ENCODE results near the gene DPF1.

The DPF1 gene

DNA sequence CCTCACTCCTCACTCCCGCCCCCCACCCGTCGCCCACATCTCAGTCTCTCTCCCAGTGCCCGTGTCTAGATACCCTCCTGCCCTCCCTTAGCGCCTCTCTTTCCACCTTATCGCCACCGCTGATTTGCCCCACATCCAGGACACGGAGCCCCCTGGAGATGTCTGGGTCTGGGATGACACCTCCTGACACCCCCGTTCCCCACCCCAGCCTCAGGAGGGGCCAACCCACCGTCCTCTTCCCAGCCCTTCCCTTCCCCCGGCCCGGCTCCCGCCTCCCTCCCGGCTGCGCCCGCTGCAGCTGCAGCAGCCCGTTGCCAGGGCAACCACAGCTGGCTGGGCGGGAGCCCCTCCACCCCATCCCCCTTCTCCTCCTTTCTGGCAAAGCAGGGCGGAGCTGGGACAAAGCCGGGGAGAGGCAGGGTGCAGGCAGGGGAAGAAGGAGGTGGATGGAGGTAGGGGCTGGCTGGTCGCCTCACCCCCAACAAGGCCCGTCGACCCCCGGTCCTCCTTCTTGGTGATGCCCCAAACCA, 13.5 kb downstream of the DPF1 start:
- H3K4me3 ChIP-seq (ENCODE audit: low read depth, low read length): no peak overlapping the region
- TF ChIP-seq, protein P1, sequence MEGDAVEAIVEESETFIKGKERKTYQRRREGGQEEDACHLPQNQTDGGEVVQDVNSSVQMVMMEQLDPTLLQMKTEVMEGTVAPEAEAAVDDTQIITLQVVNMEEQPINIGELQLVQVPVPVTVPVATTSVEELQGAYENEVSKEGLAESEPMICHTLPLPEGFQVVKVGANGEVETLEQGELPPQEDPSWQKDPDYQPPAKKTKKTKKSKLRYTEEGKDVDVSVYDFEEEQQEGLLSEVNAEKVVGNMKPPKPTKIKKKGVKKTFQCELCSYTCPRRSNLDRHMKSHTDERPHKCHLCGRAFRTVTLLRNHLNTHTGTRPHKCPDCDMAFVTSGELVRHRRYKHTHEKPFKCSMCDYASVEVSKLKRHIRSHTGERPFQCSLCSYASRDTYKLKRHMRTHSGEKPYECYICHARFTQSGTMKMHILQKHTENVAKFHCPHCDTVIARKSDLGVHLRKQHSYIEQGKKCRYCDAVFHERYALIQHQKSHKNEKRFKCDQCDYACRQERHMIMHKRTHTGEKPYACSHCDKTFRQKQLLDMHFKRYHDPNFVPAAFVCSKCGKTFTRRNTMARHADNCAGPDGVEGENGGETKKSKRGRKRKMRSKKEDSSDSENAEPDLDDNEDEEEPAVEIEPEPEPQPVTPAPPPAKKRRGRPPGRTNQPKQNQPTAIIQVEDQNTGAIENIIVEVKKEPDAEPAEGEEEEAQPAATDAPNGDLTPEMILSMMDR (conservative IDR thresholded peaks at IDR 0.05; ENCODE audit: low read depth, low read length): no peak
- peak; percentile 23 for DNase-seq (ENCODE audit: low read depth)

DNA sequence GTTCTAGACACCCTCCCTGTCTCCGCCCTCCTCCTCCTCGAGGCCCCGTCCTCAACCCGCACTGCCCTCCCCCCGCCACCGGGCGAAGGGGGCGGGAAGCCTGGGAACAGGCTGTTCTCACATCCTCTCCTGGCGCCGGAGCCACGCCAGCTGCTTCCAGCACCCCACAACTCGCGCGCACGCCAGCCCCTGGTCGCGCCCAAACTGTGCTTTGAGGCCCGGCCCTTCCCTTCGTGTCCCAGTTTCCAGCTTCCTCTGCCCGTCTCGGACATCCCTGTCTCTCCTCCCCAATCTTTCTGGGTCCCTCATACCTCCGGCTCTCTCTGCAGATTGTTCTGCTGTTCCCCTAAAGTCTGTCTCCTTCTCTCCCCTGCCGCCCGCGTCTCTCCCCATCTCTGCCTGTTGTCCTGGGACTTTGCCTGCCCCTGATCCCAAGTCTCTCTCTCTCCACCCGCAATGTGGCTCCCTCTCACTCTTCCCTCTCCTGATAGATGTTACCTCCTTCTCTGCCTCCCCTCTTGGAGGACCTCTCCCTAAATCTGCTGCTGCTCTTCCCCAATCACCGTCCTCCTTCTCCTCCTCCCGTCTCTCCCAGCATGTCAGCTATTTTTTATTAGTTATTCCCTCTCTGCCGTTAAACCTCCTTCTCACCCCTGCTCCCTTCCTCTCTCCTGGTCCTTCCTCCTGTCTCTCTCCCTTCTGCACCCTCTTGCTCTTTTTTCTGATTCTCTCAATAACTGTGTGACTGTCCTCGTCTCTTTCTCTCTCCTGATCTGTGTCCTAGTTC, 14.2 kb downstream of the DPF1 start:
- TF ChIP-seq, protein P1 (conservative IDR thresholded peaks at IDR 0.05; ENCODE audit: low read depth, low read length): no peak
- peak overlapping the region; percentile 37 for H3K4me3 ChIP-seq (ENCODE audit: low read depth, low read length)
- DNase-seq (ENCODE audit: low read depth): peak; percentile 27

DNA sequence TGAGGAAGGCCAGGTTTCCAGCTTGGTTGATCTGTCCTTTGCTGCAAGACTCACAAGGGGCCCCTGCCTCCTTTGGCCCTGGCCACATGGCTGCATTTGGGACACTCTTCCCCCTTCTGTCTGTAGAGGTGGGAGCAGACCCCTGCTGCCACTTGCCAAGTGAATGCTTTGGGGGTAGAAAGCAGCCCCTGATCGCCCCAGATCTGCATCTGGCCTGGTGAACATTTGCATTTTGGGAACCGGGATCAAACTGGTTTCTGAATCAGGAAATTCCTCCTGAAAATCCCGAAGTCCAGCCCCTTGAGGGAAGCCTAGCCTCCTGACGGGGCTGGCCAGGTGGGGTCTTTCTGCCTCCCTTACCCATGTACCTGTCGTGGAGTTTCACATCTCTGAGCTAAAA, 14.9 kb downstream of the DPF1 start:
- no peak for DNase-seq (ENCODE audit: low read depth)
- TF ChIP-seq, protein P1 (conservative IDR thresholded peaks at IDR 0.05; ENCODE audit: low read depth, low read length): no peak
- no peak overlapping the region for H3K4me3 ChIP-seq (ENCODE audit: low read depth, low read length)

DNA sequence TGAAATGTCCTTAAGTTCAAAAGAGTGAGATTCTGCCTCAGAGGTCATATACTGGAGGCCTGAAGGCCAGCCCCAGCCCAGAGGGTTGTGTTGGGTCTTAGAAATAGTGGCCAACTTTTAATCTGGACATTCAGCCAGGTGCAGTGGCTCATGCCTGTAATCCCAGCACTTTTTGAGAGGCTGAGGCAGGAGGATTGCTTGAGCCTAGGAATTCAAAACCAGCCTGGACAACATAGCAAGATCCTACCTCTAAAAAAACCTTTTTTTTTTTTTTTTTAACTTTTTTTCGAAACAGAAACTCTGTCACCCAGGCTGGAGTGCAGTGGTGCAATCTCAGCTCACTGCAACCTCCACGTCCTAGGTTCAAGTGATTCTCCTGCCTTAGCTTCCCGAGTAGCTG, 15.5 kb downstream of the DPF1 start:
- DNase-seq (ENCODE audit: low read depth): no peak
- TF ChIP-seq, protein P1 (conservative IDR thresholded peaks at IDR 0.05; ENCODE audit: low read depth, low read length): no peak
- no peak overlapping the region for H3K4me3 ChIP-seq (ENCODE audit: low read depth, low read length)

DNA sequence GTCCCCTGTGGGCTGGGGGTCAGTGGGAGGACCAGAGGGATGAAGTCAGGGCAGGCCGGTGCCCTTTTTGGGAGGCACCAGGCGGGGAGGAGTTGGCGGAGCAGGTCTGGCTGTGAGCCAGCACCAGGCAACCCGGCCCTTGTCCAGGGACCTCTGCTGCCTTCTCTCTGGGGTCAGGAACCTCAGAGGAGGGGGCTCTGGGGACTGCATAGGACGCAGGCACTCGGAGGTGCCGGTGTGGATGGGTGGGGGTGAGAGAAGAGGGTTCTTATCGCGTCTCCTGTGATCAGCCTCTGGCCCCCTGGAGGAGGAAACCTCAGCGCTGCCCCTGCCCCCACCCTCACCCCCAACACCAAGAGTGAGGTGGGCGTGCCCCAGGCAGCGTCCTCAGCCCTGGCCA, 16.5 kb downstream of the DPF1 start:
- no peak overlapping the region for H3K4me3 ChIP-seq (ENCODE audit: low read depth, low read length)
- DNase-seq (ENCODE audit: low read depth): no peak
- TF ChIP-seq, protein P1 (conservative IDR thresholded peaks at IDR 0.05; ENCODE audit: low read depth, low read length): no peak

DNA sequence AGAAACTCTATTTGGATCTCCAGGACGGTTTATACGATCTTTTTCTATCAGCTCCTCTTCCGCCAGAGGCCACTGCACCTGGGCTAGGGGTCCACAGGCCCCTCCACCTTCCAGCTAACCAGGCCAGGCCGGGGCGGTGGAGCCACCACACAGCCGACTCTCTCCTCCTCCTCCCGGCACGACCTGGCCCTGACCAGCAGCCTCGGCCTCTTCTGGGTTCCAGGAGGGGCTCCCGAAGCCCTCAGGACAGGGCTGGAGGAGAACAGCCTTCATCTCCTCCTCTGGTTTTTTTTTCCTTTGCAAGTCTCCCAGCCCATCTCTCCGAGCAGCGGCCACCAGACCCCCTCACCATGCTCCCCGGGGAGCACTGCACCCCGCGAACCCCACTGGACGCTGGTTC, 17.1 kb downstream of the DPF1 start:
- no peak for DNase-seq (ENCODE audit: low read depth)
- no peak overlapping the region for H3K4me3 ChIP-seq (ENCODE audit: low read depth, low read length)
- TF ChIP-seq, protein P1 (conservative IDR thresholded peaks at IDR 0.05; ENCODE audit: low read depth, low read length): no peak
